HG03378 (cell line): ENCODE measurements around the gene CAPG.

ENCODE experiments used
- ATAC-seq: cut with Tn5 transposase; IDR thresholded peaks from one replicate; pipeline ENCODE4 v1.9.1; 2021; ENCODE audit warnings: mild to moderate bottlenecking, moderate library complexity; ENCODE audit not compliant: unreplicated experiment

The CAPG gene

DNA sequence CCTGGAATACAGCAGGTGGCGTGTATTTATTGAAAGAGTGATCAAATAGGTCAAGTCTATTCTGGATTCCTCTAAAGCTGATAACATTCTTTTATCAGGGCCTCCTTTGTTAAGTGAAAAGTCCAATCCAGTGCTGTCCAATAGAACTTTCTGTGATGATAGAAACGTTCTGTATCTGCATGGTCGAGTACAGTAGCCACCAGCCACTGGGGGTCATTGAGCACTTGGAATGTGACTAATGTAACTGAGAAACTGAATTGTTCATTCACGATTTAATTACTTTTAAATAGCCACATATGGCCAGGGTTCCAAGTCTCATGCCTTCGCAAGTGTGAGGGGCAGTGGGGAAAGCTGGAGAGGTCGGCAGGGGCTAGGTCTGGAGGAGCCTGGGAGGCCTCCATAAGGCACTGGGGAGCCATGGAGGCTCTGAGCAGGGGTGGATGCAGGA lies 28.9 kb upstream of the CAPG start:
- no peak for ATAC-seq

DNA sequence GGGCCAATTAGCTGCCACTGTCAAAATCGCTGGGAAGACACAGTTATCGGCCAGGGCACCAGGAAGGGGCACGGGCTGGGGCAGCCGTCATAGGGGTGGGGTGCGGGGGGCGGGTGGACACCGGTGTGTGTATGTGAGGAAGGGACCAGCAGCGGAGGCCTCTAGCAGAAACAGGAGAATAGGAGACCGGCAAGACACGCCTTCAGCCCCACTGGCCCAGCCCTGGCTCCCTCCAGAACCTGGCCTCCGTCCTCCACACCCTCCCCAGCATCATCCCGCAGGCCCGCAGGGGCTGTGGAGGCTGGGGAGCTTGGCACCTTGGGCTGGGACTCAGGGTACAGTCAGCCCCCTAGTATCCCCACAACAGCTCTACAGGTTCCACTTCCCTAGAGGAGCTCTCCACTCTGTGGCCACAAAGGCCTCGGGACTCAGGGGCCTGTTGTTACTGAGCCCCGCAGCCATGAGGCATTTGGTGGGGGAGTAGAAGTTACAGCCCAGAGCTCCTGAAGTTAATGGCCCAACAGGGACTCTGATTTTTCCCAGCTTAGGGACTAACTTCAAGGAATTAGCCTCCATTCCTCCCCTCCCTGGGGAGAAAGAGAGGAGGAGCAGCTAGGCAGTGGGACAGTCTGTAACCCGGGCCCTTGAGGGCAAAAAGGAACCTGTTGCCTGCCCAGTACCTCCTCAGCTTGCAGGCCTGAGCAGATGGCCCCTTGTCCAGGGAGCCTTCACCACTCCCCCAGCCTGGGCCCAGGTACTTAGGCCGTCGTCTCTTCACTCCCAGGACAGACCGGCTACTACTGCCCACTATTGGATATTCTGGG lies 28.2 kb upstream of the CAPG start:
- ATAC-seq: no peak

DNA sequence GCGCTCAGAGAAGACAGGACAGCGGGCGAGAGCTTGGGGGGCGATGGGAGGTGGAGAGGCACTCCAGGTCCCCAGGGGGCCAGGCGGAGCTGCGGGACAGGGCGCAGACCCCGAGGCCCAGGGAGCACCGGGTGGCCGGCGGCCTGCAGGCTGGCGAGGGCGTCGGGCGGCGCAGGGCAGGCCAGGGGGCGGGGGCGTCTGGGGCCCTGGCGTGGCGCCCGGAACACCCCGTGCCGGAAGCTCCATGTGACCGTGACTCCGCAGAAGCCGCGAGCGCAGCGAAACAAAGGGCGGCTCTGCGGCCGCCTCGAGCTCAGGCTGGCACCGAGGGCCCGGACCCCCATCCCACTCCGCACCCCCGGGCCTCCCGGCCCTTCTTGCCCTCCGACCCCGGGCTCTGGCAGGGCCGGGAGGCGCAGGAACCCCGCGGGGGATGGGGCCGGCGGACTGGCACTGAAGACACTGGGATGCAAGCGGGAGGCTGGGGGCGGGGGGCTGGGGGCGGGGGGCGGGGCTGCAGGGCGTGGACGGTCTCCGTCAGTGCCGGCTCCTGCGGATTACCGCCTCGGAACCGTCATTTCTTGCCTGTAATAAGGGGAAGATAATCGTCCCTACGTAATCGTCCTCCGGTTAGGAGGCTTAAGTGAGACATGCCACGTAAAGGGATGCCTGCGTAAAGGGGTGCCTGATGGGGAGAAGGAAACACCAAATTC lies 27.5 kb upstream of the CAPG start:
- ATAC-seq: peak; percentile 60

DNA sequence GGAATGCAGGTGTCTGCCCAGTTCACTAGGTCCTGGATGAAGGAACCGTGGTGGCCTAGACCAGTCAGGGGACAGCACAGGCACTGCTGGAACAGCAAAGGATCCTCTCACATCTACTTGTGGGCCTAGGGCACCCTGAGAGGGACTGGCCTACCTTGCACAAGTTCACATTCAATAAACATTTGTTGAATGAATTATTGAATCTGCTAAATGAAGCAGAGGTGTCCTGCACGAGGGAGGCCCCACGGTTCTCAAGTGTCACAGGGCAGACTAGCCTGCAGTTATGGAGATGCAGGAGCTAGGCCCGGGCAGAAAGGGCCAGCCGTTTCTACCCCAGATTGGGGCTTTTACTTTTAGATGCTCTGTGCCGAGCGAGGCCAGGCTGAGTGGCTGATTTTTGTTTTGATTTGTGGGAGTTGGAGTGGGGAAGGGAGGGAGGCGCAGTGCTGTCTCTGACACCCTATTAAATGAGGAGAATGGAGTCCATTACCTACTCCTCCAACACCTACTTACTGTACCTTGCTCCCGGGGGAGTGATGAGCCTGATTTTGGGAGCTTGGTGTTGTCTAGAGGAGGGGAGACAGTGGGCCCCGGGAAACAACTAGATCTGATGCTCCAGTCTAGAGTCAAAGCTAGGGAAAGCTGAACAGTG lies 26.8 kb upstream of the CAPG start:
- no peak for ATAC-seq

DNA sequence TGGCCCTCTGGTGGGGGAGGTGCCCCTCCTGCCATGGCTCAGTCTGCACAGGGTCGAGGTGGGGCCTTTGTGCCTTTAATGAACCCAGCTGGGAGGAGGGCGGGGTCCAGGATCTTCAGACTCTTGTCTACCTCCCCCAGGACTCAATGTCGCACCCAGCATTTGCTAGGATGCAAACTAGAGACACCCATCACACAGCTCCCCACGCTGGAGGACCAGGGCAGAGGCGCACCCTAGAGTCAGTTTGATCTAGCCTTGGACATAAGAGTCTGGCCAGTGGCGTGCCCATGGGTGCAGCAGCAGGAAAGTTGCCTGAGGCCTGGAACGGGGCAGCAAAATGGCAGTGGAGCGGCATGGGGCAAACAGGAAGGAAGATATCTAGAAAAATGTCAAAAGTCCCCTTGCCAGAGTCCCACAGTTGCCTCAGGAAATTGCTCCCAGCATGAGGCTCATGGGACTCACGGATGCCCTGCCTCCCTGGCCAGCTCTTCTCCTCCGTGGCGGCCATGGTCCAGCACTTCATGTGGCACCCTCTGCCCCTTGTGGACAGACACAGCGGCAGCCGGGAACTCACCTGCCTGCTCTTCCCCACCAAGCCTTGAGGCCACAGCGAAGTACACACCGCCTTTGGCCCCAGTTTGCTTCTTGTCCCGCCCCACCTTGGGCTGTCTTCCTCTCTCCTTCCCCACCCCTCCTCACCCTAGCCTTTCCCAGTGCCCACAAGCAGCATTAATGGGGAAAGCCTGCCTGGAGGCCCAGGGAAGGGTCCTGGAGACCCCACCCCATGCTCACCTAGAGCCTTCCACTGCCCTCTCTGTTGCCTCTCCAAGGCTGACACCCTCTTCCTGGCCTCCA lies 26.0 kb upstream of the CAPG start:
- ATAC-seq: no peak

DNA sequence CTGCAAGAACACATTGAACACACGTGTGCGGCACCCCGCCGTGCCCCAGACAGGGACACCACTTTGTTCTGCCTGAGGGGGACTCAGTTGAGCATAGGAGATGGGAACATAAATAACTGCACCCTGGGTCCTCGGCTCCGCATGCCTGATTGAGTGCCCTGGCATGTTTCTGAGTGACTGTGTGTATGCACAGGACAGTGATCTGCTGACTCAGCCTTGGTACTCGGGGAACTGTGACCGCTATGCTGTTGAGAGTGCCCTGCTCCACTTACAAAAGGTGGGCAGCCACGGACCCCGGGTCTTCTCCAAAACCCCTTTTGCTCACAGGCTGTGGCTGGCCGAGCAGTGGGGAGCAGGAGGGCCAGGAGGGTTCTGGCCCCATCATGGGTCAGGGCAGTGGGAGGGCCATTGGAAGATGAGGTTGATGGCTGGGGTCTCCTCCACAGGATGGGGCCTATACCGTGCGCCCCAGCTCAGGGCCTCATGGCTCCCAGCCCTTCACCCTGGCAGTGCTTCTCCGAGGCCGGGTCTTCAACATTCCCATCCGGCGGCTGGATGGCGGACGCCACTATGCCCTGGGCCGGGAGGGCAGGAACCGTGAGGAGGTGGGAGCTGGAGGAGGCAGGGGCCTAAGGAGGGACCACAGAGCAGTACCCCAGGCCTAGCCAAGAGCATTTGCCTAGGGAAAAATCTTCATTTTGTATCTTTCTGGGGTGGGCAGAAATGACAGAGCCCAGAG lies 25.2 kb upstream of the CAPG start:
- no peak for ATAC-seq

DNA sequence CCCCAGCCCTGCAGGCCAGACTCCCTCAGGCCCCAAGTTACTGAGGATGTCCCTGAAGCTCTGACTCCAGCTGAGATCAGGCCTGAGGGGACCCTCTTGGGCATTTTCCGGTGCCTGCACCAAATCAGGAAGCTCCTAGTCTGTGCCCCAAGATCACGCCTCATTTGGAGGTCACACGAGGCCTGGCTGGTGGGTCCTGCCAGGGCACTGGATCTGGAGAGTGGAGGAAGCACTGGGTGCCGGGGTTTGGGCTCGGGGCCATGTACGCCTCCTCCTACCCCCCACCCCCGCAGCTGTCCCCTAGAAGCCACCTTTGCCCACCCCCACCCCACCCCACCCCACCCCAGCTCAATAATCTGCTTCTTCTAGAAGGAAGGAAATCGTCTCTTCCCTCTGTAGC lies 24.5 kb upstream of the CAPG start:
- ATAC-seq: no peak

DNA sequence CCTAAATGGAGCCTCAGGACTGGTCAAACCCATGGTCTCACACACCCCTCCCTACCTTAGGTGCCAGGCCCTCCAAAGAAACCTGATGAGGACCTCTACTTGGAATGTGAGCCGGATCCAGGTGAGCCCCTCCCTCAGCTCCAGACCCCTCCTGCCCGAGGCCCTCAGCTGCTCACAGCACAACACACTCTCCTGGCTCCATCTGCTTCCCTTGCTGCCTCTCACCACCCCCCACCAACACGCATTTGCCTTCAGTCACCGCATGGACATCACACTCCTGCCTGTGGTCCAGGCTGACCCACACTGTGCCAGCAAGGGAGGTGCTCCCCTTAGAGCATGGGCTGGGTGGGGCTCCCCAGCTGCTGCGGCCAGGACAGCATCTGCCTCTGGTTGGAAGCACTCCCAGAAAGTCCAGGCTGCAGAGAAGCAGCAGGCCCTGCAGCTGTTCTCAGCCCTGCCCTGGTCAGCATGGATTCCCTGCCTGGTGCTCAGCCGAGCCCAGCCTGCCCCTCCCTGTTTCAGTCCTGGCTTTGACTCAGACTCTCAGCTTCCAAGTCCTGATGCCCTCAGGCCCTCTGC lies 23.4 kb upstream of the CAPG start:
- no peak for ATAC-seq

DNA sequence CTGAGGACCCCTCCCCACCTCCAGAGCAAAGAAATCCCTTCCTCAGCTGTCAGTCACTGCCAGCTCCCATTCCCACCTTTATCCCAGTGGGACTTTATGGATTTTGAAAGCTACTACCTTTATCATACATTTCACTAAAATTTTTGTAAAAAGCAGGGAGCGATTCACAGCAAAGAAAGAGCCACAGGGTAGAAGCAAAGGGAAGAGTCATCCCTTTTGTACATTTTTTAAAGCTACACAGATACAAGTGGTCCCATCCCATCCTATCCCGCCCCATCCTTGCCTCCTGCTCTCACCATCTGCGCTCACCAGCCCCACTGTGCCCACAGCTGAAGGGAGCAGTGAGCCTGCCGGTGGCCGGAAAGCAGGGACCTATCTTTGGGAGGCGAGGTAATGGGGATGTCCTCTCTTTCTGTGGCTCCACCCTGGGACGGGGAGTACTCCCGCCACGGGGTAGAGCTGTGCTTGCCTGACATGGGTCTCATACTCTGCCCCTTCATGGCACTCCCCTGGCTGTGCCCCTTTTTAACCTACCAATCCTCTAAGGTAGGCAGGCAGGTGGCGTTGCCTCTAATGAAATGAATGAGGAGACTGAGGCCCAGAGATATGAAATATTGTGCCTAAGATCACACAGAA lies 21.5 kb upstream of the CAPG start:
- no peak for ATAC-seq

DNA sequence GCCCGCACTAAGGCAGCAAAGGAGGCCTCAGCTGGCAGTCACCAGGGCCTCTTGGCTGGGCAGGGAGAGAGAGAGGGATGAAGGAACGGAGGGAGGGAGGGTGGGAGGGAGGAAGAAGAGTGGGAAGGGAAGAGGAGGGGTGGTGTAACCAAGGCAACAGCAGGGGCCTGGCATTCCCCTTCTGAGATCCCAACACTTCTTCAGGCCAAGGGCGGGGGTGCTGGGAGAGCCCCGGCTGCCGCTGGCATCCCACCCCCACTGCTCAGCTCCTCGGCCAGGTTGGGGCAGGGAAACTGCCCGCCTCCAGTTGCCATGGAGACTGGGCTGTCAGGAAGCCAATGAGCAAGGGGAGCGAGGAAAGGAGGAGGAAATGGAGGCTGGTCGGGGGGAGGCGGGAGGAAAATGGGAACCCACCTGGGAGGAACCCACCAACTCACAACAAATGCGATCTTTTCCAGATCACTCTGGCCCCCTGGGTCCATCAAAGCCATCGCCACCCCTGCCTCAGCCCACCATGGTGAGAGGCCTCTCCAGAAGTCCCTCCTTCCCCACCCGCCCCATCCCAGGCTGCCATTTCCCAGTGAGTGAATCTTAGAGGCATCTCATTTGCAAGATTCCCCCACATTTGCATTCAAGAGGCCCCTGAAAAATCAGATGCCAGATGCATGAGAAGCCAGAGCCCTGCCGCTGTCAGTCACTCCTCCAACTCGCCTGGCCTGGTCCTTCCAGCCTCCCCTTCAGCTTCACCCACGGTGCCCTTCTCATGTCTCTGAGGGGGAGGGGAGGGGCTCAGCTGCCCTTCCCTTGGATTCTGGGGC lies 20.8 kb upstream of the CAPG start:
- ATAC-seq: no peak

DNA sequence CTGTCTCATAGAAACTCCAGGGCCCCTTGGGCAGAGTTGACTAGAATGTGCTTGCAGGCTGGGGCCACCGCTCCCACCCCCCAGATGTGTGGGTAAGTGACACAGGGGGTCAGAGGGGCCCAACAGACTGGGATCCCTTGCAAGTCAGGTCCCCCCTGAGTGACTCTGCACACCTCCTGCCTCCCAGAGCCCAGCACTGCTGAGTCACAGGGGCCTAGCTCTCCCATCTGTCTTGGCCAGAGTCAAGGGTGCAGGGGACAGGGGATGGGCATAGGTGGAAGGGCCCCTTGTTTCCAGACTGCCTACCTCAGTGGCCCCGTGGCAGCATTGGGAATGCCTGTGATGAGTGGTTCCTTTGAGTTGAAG lies 19.7 kb upstream of the CAPG start:
- no peak for ATAC-seq

DNA sequence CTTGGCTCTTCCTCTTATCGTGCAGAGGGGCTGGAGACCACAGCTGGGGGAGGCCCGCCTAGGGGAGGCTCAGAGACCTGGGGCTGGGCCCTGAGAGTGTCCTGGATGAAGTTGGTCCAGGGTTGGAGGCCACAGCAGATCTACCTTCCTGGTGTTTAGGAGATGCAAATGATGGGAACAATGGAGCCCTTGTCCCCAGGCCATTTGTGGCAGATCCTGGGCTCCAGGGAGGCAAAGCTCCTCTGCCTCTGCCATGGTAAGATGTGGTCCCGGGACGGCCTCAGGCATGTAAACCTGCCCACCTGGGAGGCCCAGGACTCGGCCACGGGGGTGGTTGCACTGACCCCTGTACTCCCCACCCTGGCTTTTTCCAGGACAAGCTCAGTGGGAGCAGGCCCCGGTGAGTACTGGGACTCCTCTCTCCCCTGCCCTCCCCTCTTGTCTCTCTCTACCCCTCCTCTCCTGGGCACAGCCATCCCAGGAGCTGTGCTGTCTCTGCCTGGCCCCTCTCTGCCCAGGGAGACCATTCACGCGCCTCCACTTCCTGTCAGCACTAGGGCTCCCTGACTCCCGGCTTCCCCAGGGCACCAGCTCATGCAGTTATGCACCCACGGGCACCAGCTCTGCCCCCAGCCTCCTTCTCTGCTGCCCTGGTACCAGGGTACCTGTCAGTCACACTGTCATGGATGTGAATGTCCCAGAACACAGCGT lies 19.2 kb upstream of the CAPG start:
- ATAC-seq: no peak

DNA sequence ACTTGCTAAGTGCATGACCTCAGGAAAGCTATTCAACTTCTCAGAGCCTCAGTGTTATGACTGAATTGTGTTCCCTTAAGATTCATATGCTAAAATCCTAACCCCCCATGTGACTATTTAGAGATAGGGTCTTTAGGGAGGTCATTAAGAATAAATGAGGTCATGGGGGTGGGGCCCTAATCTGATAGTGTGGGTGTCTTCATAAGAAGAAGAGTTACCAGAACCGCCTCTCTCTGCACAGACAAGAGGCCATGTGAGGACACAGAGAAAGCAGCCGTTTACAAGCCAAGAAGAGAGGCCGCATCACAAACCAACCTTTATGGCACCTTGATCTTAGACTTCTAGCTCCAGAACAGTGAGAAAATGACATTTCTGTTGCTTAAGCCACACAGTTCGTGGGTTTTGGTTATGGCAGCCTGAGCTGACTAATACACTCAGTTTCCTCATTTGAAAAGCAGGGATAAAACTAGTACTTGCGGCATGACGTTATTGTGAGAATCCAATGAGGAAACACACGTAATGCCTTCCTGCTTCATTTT lies 18.2 kb upstream of the CAPG start:
- ATAC-seq: no peak

DNA sequence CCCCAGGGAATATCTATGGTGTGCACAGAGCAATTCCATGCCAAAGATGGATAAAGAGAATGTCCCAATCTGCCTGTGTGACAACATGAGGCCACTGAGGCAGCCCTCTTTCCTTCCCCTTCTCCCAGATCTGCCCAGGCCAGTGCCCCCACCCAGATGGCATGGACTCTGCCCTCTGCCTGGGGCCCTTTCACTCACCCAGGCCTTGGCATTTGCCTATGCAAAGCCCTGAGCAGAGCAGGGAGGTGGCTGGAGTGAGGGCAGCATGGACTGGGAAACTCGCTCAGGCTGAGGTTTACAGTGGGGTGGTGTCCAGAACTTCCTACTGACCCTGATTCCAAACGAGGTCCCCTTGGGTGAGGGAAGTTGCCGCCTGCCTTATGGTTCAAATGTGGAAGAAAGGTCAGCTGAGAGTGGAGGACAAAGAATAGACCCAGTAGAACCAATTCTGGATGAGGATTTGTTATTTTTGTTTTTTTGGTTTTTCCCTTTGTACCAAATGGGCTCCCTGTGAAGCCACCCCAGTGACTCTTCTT lies 17.2 kb upstream of the CAPG start:
- ATAC-seq: no peak

DNA sequence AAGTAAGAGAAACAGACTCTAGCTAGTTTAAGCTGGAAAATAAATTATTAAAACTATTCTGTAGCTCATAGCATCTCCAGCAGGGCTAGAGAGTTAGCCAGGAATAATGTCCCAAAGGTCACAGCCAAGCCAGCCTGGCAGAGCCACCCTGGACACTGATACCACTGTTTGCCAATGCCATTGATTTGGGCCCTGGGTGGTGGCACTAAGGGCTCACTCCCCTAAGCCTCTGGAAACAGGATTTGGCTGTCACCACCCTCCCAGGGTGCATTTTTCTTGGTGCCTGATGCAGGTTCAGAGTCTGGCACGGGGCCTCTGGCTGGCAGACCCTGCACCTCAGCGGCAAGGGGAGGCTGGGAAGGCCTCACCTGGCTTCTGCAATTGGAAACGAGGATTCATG lies 15.4 kb upstream of the CAPG start:
- ATAC-seq: no peak

DNA sequence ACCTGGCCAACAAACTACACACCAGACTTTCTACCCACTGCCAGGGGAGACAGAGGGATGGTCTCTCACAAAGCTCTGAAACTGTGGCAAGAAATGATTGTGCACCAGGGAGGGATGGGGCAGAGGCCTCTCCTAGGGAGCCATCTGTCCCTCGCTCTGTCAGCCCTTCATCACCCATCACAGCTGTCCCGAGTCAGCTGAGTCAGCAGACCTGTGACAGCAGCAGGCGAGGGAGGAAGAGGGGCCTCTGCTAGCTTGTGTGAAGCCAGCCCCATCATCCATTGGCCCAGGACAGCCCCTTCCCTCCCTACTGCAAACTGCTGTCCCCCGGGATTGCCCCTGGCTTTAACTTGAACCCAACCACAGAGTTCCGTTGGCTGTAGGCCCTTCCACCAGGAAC lies 13.4 kb upstream of the CAPG start:
- ATAC-seq: no peak

DNA sequence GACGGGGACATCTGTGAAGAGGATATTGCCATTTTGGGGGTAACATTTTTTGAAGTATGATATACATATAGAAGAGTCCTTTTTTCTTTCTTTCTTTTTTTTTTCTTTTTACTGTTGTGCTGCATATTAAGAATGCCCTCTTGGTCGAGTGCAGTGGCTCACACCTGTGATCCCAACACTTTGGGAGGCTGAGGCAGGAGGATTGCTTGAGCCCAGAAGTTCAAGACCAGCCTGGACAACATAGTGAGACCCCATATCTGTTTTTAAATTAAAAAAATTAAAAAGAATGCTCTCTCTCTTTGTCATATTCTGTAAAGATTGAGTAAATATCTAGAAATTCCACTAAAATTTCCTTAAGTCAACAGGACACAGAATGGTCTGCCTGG lies 11.9 kb upstream of the CAPG start:
- no peak for ATAC-seq
